GM19239 (cell line): ENCODE results near the gene HIGD1C.

Experiments used
- DNase-seq: peaks from one replicate; pipeline ENCODE4 v3.0.0; 2011; ENCODE audit warnings: low spot score; ENCODE audit not compliant: insufficient read length
- FAIRE-seq: peaks from 2 replicates; lab custom pipeline; 2011; peaks lifted over from hg19 to GRCh38; lab: Jason Lieb, UNC

HIGD1C gene

GRCh38 chr12:50980545-50980944, 28.2 kb downstream of the HIGD1C start:
- DNase-seq (no peak), FAIRE-seq (no peak)

DNA sequence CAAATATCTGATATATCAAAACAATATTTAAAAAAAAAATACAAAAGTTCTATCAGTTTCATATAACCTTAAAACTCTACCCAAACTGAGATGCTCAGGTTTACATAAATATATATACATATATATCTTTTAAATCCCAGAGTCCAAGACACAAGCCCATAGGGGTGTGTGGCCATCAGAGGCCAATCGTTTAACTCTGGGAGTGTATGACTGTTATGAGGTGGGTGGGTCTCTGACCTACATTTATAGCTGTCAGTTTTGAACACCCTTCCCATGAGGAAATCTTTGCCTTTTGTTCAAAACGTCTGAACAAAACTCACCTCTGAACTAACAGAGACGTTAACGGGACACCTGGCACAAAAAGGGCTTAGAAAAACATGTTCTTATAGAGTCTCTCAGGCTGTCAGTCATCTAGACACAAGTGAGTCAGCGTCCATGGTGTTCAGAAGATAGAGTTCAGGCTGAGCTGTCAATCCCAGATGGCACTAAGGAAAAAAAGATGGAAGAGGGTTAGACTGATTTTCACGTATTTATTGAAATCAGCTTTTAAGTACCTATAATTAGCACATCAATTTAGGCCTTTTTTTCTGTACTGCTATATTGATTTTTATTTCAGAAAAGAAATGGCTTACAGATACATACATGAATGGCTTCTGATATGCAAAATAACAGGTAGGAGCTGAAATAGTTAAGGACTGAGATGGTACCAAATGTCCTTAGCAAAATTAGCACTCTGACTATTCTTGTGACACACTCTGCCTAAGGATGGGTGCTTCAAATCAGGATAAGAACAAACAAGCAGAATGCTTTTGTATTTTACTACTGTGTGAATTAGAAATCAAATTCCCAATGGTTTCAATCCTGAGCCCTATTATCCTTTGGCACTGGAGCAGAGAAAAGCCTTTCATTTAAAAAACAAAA, 29.2 kb downstream of the HIGD1C start:
- no peak for FAIRE-seq
- DNase-seq, result no peak

DNA sequence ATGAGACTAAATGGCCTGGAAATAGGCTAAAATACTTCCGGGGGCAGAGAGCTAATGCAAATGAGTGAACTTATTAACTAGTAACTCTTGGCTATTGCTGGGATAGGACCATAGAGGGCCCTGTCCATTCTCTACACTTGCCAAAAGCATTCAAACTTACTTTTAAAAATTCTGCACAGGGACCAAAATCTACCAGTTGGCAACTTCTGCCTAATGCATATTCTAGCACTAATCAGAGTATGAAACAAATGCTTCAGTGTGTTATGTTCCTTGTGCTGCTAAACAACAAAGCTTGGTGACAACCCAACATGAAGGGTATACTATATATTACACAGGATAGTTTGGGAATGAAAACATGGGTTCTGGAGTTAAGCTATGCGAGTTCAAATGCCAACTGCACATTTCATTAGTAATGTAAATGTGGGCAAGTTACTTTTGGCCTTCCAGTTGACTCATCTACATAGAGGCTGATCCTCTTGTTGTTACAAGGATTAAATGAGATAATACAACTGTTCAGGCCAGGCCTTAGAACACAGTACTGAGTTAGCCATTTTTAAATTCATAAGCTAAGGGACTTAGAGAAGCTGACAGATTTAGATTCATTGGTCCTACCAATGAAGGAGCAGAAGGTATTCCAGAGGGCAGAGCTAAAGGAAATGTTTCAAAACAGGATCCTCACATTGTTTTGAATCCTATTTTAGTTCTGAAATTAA, 32.4 kb downstream of the HIGD1C start:
- no peak for DNase-seq
- FAIRE-seq, result no peak

DNA sequence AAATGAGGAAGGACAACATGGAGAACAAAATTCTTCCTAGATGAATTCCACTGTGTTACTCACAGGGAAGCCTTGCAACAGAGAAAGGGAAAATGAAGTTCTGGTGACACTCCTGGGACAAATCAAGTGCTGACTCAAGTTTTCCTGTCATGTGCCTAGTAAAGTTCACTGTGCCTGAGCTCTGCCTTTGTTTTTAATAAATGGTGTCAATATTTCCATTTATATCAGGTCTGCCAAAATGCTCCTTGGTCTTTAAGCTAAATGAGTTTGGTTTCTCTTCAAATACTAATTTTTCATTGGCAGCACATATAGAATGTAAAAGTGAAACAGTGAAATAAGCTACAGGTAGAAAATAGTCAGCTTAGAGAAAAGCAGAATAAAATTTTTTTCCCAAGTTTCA, 33.0 kb downstream of the HIGD1C start:
- FAIRE-seq (peak; percentile 8), DNase-seq (no peak)

DNA sequence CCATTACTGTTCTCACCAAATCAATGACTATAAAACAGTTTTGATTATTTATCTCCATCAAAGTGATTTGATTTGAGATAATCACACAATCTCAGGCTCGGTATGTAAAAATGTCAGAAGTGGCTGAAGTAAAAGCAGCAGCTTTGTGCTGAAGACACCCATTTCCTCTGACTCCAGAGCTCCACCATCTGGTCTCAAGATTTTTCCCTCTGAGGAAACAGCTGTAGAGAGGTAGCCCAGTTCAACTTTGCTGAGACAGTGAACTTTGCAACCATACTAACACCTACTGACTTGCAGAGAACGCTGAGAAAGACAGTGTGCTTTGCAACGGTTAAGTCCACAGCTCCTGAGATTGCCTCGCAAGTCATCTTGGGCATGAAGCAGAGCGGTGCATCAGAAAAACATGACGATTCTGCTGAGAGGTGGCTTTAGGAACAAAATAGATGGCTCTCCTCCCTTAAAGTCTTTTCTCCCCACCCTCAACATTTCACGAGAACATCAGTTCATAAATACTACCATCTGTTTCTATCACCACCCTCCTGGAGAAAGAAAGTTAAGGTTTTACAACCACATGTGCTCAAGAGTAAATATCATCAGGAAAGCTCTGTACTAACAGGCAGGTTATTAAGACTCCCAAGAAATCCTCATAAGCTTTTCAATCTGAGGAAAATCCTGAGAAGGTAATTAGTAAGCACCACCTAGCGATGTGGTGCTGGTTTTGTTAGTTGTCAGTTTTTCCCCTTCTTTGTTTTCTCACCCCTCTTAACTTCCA, 34.8 kb downstream of the HIGD1C start:
- FAIRE-seq (peak; percentile 37), DNase-seq (no peak)

- DNase-seq, result no peak
- no peak for FAIRE-seq
Observed at GRCh38 chr12:50988051-50988450, 35.7 kb downstream of the HIGD1C start.

DNA sequence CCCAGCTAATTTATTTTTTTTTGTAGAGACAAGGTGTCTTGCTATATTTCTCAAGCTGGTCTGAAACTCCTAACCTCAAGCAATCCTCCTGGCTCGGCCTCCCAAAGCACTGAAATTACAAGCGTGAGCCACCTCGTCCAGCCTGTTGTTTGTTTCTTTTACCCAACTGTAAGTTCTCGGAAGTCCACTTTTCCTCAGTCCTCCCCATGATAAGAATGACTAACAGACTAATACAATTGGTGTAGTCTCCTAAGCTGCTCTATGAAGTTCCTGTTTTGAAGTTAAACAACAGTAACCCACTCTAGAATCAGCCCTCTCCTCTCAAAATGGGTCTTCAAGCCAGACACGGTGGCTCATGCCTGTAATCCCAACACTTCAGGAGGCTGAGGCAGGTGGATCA, 36.5 kb downstream of the HIGD1C start:
- FAIRE-seq, result no peak
- DNase-seq, result no peak

DNA sequence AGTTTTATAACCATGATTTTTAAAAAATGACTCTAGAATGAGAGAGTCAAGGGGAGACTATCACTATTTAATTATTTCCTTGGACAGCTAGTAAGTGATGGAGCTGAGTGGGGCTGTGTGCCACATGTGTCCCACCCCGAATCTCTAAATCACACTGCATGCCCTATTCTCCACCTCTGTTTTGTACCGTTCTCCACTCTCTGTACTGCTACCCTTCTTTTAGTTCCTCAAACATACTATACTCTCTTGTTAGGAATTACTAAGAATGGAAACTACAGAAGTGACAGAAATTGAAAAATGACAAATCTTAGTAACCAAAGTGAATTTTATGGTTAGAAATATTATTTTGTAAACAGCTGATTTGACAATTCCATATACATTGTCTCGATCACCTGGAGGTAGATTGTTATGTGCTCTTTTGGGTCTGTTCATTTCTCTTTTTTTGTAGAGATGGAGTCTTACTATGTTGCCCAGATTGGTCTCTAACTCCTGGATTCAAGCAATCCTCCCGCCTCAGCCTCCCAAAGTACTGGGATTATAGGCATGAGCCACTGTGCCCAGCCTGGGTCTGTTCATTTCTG, 37.9 kb downstream of the HIGD1C start:
- DNase-seq (no peak), FAIRE-seq (no peak)

DNA sequence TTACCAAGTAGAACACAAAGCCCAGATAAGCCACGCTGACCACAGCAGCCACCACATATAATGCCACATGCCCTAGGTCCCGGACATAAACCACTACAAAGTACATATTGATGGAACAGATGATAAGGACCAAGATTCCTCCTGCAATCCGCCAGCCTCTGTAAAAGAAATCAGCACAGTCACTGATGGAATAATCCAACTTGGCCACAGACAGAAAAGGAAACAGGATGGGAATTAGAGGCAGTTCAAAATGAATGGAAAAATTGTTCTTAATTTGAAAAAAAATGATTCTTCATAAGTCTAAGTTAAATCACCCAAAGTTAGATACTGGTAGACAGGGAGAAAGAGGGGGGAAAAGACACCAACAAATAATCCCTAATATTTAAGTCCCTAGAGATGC, 38.4 kb downstream of the HIGD1C start:
- no peak for DNase-seq
- no peak for FAIRE-seq

- FAIRE-seq, result peak; percentile 60
Observed at GRCh38 chr12:50991291-50991690, 38.9 kb downstream of the HIGD1C start.

GRCh38 chr12:50992819-50993218, 40.5 kb downstream of the HIGD1C start:
- FAIRE-seq, result no peak
- DNase-seq, result no peak

More at GRCh38 chr12:50991291-50991690, 38.9 kb downstream of the HIGD1C start:
- DNase-seq, result no peak

- DNase-seq (no peak), FAIRE-seq (no peak)
Observed at GRCh38 chr12:50999093-50999492, 46.7 kb downstream of the HIGD1C start.

DNA sequence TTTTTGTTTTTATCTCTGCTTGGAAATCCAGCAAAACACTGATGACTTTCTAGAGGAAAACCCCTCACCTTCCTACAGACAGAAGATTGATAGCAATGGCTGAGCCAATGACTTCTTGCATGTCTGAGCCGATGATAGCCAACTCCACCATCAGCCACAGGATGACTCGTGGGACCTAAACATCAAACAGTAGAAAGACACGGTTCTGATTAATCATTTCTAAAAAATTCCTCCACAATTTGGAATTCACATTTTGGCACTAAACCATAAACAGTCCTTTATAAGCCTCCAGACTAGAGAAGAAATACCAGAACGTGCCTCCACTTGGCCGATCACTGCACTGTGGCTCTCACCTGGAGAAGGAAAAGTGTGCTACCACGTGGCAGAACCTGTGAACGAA, 47.9 kb downstream of the HIGD1C start:
- DNase-seq (no peak), FAIRE-seq (no peak)

DNA sequence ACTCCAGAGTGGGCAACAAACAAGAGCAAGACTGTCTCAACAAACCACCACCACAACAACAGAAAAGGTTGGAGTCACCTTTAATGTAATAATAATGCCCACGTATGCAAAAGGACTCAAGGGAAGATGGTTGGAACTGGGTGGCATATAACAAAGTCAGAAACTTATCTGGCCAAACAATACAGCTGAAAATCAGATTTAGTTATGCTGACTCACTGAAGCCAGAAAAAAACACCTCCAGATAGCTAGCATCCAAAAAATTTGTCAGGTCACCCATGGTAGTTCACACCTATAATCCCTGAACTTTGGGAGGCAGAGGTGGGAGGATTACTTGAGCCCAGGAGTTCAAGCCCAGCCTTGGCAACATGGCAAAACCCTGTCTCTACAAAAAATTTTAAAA, 49.5 kb downstream of the HIGD1C start:
- DNase-seq (no peak), FAIRE-seq (no peak)

- DNase-seq, result no peak
- FAIRE-seq, result no peak
Observed at GRCh38 chr12:51004504-51004903, 52.2 kb downstream of the HIGD1C start.

DNA sequence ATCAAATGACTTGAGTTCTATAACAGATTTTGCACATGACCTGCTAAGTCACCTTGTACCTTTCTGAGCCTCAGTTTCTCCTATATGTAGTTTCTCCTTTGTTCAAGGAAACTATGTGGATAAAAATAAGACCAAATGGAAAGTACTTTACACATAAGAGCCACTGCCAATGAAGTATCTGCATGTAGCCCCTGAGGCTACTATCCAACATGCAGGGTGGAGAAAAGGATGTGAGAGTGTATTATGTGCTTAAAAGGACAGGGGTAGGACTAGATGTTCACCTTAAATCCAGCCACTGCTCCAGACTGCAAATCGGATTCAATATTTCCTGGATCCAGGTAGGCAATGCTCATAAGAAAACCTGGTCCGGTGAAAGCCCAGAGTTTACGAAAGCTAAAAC, 52.7 kb downstream of the HIGD1C start:
- FAIRE-seq (no peak), DNase-seq (no peak)

DNA sequence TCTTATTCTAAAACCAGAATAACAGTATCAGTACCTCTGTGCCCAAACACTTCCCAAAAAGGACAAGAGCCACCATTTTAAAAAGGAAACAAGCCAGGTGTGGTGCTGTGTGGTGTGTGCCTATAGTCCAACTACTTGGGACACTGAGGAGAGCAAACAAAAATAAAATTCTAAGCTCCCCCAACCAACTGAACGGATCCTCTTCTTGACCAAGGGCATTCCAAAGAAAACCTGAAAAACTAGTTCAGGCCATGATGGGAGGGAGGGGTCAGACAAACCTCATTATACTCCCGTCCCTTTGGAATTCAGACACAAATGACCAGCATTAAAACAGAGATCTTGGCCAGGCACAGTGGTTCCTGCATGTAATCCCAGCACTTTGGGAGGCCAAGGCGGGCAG, 53.3 kb downstream of the HIGD1C start:
- DNase-seq (no peak), FAIRE-seq (no peak)

DNA sequence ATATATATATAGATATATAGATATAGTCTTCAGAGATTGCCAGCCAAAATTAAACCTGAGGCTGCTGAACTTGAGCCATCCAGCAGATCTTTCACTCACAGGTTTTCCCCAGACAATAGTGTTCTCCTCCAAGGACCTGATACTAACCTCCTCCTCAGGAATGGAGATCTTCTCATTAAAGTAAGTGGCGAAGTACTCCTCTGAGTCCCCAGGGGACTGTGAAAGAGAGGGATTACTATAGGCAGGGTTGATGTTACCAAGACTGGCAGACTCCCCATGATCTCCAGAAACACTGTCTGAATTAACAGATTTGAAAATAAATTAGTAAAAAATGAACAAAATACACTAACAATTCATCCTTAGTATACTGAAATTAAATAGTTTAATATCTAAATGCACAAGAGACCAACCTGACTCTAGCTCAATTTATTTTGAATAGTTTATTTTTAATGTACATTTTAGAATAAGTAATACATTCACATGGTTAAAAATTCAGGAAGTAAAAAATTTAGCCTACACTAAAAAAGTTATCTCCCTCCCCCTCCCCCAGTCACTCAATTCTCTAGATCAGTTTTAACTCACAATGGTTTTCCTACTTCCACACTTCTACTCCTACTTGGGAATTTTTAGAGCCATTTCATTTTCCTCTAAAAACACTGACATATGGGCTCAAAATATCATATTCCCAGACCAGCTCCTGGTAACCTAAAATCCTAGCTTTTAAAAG, 56.1 kb downstream of the HIGD1C start:
- no peak for FAIRE-seq
- no peak for DNase-seq

DNA sequence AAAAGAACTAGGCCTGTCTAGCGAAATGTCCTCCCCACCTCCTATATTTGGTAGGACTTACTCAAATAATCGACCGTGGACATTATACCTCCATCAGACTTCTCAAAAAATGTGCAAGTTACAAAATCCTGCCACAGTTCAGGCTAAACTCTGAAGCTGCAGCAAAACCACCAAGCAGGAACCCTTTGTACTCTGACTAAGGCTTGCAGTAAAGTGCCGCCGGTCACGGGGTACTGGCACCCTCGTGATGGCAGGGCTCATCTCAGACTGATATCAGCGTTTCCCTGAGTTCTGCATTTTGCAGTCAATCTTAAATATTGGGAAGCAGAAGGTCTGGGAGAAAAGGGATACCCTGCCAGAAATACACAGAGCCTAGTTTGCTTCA, 56.7 kb downstream of the HIGD1C start:
- FAIRE-seq, result no peak

DNA sequence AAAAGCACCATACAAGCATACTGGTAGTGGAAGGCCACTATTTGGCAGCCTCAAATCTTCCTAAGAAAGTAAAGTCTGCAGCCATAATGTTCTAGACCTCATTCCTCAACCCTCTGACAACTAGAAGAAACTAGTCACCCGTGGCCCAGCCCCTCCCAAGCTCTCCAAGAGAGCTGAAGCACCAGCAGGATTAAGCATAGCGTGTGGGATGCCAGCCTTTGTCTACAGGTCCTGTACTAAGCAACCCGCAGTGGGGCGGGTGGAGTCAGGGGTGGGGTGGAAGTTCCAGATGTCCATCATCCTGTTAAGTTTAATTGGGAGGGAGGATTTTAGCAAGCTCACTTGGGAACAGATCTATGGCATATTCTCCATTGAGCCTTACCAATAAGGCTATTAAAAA, 59.6 kb downstream of the HIGD1C start:
- FAIRE-seq (no peak), DNase-seq (no peak)

More for the DNA sequence above, 56.7 kb downstream of the HIGD1C start:
- DNase-seq, result no peak
